HG03442 (cell line): ENCODE data around the gene PKP2.

ENCODE experiments used
- ATAC-seq: cut with Tn5 transposase; IDR thresholded peaks from one replicate; pipeline ENCODE4 v1.9.1; 2021; ENCODE audit warnings: mild to moderate bottlenecking, moderate library complexity; ENCODE audit not compliant: unreplicated experiment

PKP2 gene

GRCh38 chr12:32756476-32757066 lies 140.0 kb downstream of the PKP2 start:
- ATAC-seq = no peak

DNA sequence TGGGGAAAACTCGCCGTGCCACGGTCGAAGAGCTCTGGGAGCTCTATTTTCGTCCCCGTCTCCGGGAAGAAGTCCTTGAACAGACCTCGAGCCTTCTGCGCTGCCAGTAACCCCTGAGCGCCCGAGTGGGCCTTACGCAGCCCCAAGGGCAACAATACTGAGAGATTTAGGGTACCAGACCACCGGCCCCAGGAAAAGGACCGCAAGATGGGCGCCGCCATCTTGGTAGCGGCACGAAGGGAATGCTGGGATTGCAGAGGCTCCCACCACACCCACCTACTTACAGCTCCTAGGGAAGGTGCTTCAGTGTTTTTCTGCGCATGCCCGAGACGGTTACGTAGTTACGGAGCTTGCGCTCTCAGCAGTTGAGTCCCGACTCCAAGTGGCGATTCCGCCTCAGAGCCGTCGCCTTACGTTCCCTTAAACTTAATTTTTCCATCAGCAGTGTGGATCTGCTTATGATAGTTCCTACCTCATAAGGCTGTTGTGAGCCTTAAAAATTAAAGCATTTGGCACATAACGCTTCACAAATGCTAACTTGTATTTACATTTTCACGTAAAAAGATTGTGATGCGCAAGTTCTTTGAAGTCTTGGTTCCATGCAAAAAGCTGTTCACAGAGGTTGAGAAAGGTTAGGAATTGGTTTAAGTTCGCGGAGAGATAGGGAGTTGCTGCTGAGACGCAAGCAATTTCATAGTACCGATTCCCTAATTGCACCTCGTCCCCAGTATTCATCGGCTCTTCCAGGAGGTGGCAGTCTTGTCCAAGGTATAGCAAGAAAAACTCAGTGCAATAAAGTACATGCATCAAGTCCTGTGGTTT lies 140.7 kb downstream of the PKP2 start, which contains the start of gene YARS2:
YARS2 (minus strand) TSS at position 244 of the 822 bp plus-strand sequence; CDS start at position 221, 23 bp downstream.
- peak; percentile 85 for ATAC-seq

- ATAC-seq = peak; percentile 75
Observed at GRCh38 chr12:32755051-32755653, 141.4 kb downstream of the PKP2 start.

DNA sequence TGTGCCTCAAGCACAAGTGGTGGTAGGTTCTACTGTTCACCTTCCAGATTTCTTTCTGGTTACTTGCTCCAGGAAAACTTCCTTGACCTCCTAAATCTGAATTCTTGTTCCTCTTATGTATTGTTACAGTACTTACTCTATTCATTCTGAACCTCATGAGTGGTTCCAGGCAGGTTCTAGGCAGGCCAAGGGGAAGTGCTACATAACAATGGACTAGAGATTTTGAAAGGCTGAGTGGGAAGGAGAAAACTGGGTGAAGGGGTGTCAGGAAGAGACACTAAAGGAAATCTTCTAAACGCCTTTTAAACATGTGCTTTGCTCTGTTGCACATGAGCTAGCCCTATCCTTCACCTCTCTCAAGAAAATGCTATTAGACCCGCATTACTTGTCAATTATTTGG lies 142.5 kb downstream of the PKP2 start:
- ATAC-seq = no peak

GRCh38 chr12:32753605-32754004 lies 143.0 kb downstream of the PKP2 start:
- no peak for ATAC-seq

GRCh38 chr12:32743264-32743663 lies 153.3 kb downstream of the PKP2 start:
- no peak for ATAC-seq

GRCh38 chr12:32742133-32742532 lies 154.4 kb downstream of the PKP2 start:
- ATAC-seq = no peak
